ENCODE measurements around the gene TMEM60. TPM values are rescaled to one million over a fixed set of nuclear protein-coding genes. Genes with fewer than 3 reads are reported as not detected.

Gene TMEM60
- total RNA-seq, 3 donors from 2014 or later: 12.4 to 20.5 (median 17.4) TPM

DNA sequence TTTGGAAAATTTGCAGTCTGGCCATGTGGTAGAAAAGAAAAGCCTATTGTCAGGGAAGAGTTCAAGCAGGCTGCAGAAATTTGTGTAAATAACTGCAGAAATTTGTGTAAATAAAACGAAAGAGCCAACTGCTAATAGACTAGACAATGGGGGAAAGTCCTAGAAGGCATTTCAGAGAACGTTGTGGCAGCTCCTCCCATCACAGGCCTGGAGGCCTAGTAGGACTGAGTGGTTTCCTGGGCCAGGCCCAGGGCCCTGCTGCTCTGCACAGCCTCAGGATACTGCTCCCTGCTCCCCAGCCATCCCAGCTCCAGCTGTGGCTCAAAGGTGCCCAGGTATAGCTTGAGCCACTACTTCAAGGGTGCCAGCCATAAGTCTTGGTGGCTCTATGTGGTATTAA lies 51.1 kb downstream of the TMEM60 start:
- Histone ChIP-seq H3K4me3 (no peak overlapping the region), H3K4me1 (ENCODE audit: low read depth) (no peaks in the 10 kb centered on the region), H3K36me3 (ENCODE audit: low read depth) (no peaks in the 10 kb centered on the region), H3K9me3 (no peaks in the 10 kb centered on the region)
- DNase-seq (no peak), ATAC-seq (no peak)
- TF ChIP-seq, protein P1, sequence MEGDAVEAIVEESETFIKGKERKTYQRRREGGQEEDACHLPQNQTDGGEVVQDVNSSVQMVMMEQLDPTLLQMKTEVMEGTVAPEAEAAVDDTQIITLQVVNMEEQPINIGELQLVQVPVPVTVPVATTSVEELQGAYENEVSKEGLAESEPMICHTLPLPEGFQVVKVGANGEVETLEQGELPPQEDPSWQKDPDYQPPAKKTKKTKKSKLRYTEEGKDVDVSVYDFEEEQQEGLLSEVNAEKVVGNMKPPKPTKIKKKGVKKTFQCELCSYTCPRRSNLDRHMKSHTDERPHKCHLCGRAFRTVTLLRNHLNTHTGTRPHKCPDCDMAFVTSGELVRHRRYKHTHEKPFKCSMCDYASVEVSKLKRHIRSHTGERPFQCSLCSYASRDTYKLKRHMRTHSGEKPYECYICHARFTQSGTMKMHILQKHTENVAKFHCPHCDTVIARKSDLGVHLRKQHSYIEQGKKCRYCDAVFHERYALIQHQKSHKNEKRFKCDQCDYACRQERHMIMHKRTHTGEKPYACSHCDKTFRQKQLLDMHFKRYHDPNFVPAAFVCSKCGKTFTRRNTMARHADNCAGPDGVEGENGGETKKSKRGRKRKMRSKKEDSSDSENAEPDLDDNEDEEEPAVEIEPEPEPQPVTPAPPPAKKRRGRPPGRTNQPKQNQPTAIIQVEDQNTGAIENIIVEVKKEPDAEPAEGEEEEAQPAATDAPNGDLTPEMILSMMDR (IDR thresholded peaks at IDR 0.05): no peak
- intact Hi-C loops (cut with DNase I, micrococcal nuclease): no loop called here

DNA sequence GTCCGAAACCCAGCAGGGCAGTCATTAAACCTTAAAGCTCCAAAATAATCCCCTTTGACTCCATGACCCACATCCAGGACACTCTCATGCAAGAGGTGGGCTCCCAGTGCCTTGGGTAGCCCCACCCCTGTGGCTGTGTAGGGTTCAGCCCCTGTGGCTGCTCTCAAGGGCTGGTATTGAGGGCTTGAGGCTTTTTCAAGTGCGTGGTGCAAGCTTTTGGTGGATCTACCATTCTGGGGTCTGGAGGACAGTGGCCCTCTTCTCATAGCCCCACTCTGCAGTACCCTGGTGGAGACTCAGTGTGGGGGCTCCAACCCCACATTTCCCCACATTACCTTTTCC lies 51.4 kb downstream of the TMEM60 start:
- no peak for ATAC-seq
- TF ChIP-seq, protein P1 (IDR thresholded peaks at IDR 0.05): no peak

DNA sequence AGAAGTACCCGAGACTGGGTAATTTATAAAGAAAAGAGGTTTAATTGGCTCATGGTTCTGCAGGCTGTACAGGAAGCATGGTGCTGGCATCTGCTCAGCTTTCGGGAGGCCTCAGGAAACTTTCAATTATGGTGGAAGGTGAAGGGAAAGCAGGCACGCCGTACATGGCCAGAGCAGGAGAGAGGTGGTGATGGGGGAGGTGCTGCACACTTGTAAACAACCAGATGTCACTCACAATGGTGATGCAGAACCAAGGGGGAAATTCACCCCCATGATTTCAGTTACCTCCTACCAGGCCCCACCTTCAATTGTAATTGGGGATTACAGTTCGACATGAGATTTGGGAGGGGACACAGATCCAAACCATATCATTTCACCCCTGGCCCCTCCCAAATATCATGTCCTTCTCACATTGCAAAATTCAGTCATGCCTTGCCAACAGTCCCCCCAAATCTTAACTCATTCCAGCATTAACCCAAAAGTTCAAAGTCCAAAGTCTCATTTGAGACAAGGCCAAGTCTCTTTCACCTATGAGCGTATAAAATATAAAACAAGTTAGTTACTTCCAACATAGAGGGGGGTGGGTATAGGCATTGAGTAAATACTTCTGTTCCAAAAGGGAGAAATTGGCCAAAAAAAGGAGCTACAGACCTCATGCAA lies 51.9 kb downstream of the TMEM60 start:
- no peaks in the 10 kb centered on the region for H3K4me1 ChIP-seq (ENCODE audit: low read depth)
- H3K36me3 ChIP-seq (ENCODE audit: low read depth): no peaks in the 10 kb centered on the region
- no peak for DNase-seq
- ATAC-seq: no peak
- no peaks in the 10 kb centered on the region for H3K9me3 ChIP-seq
- TF ChIP-seq, protein P1 (IDR thresholded peaks at IDR 0.05): no peak
- intact Hi-C loops (cut with DNase I, micrococcal nuclease): no loop called here
- no peak overlapping the region for H3K4me3 ChIP-seq

More for the DNA sequence above, 51.4 kb downstream of the TMEM60 start:
- no peak overlapping the region for H3K4me3 ChIP-seq
- intact Hi-C loops (cut with DNase I, micrococcal nuclease): no loop called here
- H3K36me3 ChIP-seq (ENCODE audit: low read depth): no peaks in the 10 kb centered on the region
- no peak for DNase-seq
- no peaks in the 10 kb centered on the region for H3K4me1 ChIP-seq (ENCODE audit: low read depth)
- H3K9me3 ChIP-seq: no peaks in the 10 kb centered on the region

DNA sequence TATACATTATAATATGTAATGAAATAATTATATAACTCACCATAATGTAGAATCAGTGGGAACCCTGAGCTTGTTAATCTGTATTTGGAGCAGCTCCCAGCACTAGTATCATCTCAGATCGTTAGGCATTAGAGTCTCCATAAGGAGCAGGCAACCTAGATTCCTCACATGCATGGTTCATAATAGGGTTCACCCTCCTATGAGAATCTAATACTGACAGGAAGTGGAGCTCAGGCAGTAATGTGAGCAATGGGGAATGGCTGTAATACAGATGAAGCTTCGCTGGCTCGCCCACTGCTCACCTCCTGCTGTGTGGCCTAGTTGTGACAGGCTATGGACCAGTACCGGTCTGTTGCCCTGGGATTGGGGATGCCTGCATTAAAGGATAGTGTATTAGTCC lies 52.5 kb downstream of the TMEM60 start:
- H3K4me1 ChIP-seq (ENCODE audit: low read depth): no peaks in the 10 kb centered on the region
- intact Hi-C loops (cut with DNase I, micrococcal nuclease): no loop called here
- TF ChIP-seq, protein P1 (IDR thresholded peaks at IDR 0.05): no peak
- ATAC-seq (no peak), DNase-seq (no peak)
- H3K4me3 ChIP-seq: no peak overlapping the region
- no peaks in the 10 kb centered on the region for H3K36me3 ChIP-seq (ENCODE audit: low read depth)
- no peaks in the 10 kb centered on the region for H3K9me3 ChIP-seq

Other genes with a start within 250 kb of the TMEM60 start
- 10 to 100 TPM; 19.1 to 31.5 (median 19.6) TPM for gene RSBN1L, start 102.0 kb downstream of the TMEM60 start, total RNA-seq
- gene PHTF2, start 339 bp upstream of the TMEM60 start, total RNA-seq: 10 to 100 TPM; 13.1 to 15.2 (median 13.7) TPM